SK-N-SH (cell line): ENCODE results near the gene PLAU. TPM values are rescaled to one million over a fixed set of nuclear protein-coding genes. Genes with fewer than 3 reads are reported as not detected.
"Not testable (repeated sequence)": the region's sequence is repeated elsewhere in the genome, so short reads cannot be mapped to it uniquely, and the experiment has no call there.

Experiments used
- CTCF ChIA-PET: fragments of 300-600, 350-600 bp; formaldehyde crosslinking; extraction: SDS; loops from one replicate; lab custom pipeline; 2021; lab: Yijun Ruan, JAX
- POLR2A ChIA-PET: fragments of 350-600 bp; sonication (Branson Sonifier 250); formaldehyde crosslinking; extraction: SDS; loops from one replicate; lab custom pipeline; 2020; ENCODE audit warnings: antibody characterized with exemption, inconsistent platforms; lab: Yijun Ruan, JAX
- DNase-seq: peaks from one replicate; pipeline ENCODE4 v3.0.0; 2012
- H2AFZ ChIP-seq: fragments of 200-600 bp; sonication (generic); 2 replicates; pipeline ENCODE4 v1.8.1; 2016; ENCODE audit warnings: antibody characterized with exemption, mild to moderate bottlenecking, low read depth
- H3F3A ChIP-seq: fragments of 200-600 bp; sonication (generic); replicated peaks from 2 replicates; pipeline ENCODE3; 2016; ENCODE audit warnings: antibody characterized with exemption, mild to moderate bottlenecking; ENCODE audit not compliant: insufficient read depth
- H3K27ac ChIP-seq, 2 experiments: fragments of 200-500 bp in 1 of 2; fragments of 200-600 bp in 1 of 2; sonication (Bioruptor generic) in 1 of 2; sonication (generic), shearing (Covaris generic) in 1 of 2; 2 replicates each; pipeline versions ENCODE4 v1.5.1 to v1.6.1; 2014 to 2016; ENCODE audit warnings: low read depth in 2 of 2, inconsistent platforms in 1 of 2, low read length in 1 of 2, mild to moderate bottlenecking in 1 of 2, mixed read lengths in 1 of 2
- H3K27me3 ChIP-seq: fragments of 200-600 bp; sonication (generic), shearing (Covaris generic); 2 replicates; pipeline ENCODE4 v1.6.1; 2016; ENCODE audit warnings: mixed run types; ENCODE audit not compliant: insufficient read depth
- H3K36me3 ChIP-seq, 2 experiments: fragments of 200-500 bp in 1 of 2; fragments of 200-600 bp in 1 of 2; sonication (Bioruptor generic) in 1 of 2; sonication (generic) in 1 of 2; replicated peaks in 1 of 2; 2 replicates each; pipeline versions ENCODE3 to v1.5.1; 2014 to 2016; ENCODE audit warnings: low read length in 1 of 2, mild to moderate bottlenecking in 1 of 2; ENCODE audit not compliant: insufficient read depth in 2 of 2, control insufficient read depth in 1 of 2
- H3K4me1 ChIP-seq, 2 experiments: fragments of 200-500 bp in 1 of 2; fragments of 200-600 bp in 1 of 2; sonication (Bioruptor generic) in 1 of 2; sonication (generic), shearing (Covaris generic) in 1 of 2; 2 replicates each; pipeline versions ENCODE4 v1.5.1 to v1.6.1; 2014 to 2016; ENCODE audit warnings: low read depth in 1 of 2, low read length in 1 of 2, mixed run types in 1 of 2; ENCODE audit not compliant: insufficient read depth in 2 of 2, control insufficient read depth in 1 of 2
- H3K4me2 ChIP-seq: fragments of 200-600 bp; sonication (generic), shearing (Covaris generic); 2 replicates; pipeline ENCODE4 v1.6.1; 2017; ENCODE audit warnings: mixed run types
- H3K4me3 ChIP-seq, 2 experiments: fragments of 200-500 bp in 1 of 2; fragments of 200-600 bp in 1 of 2; sonication (Bioruptor generic) in 1 of 2; sonication (generic), shearing (Covaris generic) in 1 of 2; 2 replicates each; pipeline versions ENCODE4 v1.5.1 to v1.8.1; 2014 to 2016; ENCODE audit warnings: low read depth in 2 of 2, inconsistent platforms in 1 of 2, low read length in 1 of 2, mild to moderate bottlenecking in 1 of 2, mixed read lengths in 1 of 2, moderate library complexity in 1 of 2
- H3K79me2 ChIP-seq: fragments of 200-600 bp; sonication (generic); 2 replicates; pipeline ENCODE4 v1.8.1; 2017; ENCODE audit warnings: mild to moderate bottlenecking; ENCODE audit not compliant: insufficient read depth
- H3K9ac ChIP-seq: fragments of 200-600 bp; sonication (generic); 2 replicates; pipeline ENCODE4 v1.6.1; 2017; ENCODE audit warnings: mixed run types
- H3K9me2 ChIP-seq: fragments of 200-600 bp; sonication (generic); 2 replicates; pipeline ENCODE4 v1.6.1; 2017; ENCODE audit warnings: mixed run types
- H3K9me3 ChIP-seq: fragments of 200-600 bp; sonication (generic); 2 replicates; pipeline ENCODE4 v1.6.1; 2017; ENCODE audit warnings: mixed run types, mild to moderate bottlenecking, moderate library complexity
- H4K20me1 ChIP-seq: fragments of 200-600 bp; sonication (generic); 2 replicates; pipeline ENCODE4 v1.6.1; 2017; ENCODE audit warnings: mild to moderate bottlenecking, mixed run types; ENCODE audit not compliant: insufficient read depth
- GABPA ChIP-seq: IDR thresholded peaks from 2 replicates; pipeline ENCODE4 v1.4.0; 2012; ENCODE audit warnings: low read depth, mild to moderate bottlenecking
- JUND ChIP-seq: IDR thresholded peaks from 2 replicates; pipeline ENCODE4 v1.4.0; 2012
- MAX ChIP-seq: IDR thresholded peaks from 2 replicates; pipeline ENCODE4 v1.4.0; 2012; ENCODE audit warnings: low read depth
- MXI1 ChIP-seq: IDR thresholded peaks from 2 replicates; pipeline ENCODE4 v1.6.1; 2012; ENCODE audit warnings: mild to moderate bottlenecking, low read depth, low read length, improper control_type of control experiment
- POLR2AphosphoS5 ChIP-seq: IDR thresholded peaks from 2 replicates; pipeline ENCODE4 v1.6.1; 2012; ENCODE audit warnings: low read depth, low read length
- RAD21 ChIP-seq: IDR thresholded peaks from 2 replicates; pipeline ENCODE4 v1.6.1; 2012; ENCODE audit warnings: mild to moderate bottlenecking, low read length
- REST ChIP-seq: IDR thresholded peaks from 2 replicates; pipeline ENCODE4 v1.6.1; 2012; ENCODE audit warnings: mild to moderate bottlenecking, low read depth, low read length, moderate library complexity
- TEAD4 ChIP-seq: IDR thresholded peaks from 2 replicates; pipeline ENCODE4 v1.4.0; 2012; ENCODE audit warnings: mild to moderate bottlenecking, borderline replicate concordance; ENCODE audit not compliant: insufficient read depth
- USF2 ChIP-seq: fragments of 150-350 bp; IDR thresholded peaks from 2 replicates; pipeline ENCODE4 v1.6.1; 2017; ENCODE audit warnings: antibody characterized with exemption, low read length, low read depth, borderline replicate concordance
- YY1 ChIP-seq: IDR thresholded peaks from 2 replicates; pipeline ENCODE4 v1.4.0; 2012; ENCODE audit warnings: low read depth, mild to moderate bottlenecking
- WGBS: methylation state at CpG from one replicate; pipeline ENCODE4 v1.1.6; 2017; ENCODE audit warnings: low lambda C conversion rate; 5-methylcytosine and 5-hydroxymethylcytosine counted together
- polyA plus RNA-seq, 3 experiments: library from polyadenylated mRNA; depleted of rRNA; stranded (reverse); fragments of >200 nt; gene quantifications; 2 replicates each; pipeline ENCODE4 v1.2.3, GENCODE V29; 2012

The PLAU gene
- polyA plus RNA-seq, 1 of the 3 experiments (the other 2 are of a cell fraction): 200 TPM

- H3K79me2 ChIP-seq: no peaks in the 10 kb centered on the region
- DNase-seq: no peak
- H3K4me2 ChIP-seq: no peak overlapping the region
- no peak overlapping the region for H2AFZ ChIP-seq
- no peak for TF ChIP-seq GABPA
- TF ChIP-seq MXI1: no peak
- TF ChIP-seq USF2: no peak
- no peak for TF ChIP-seq POLR2AphosphoS5
- TF ChIP-seq JUND: no peak
- TF ChIP-seq, all 33 proteins: peak for 0
- 91% methylated on average over 6 of the region's 6 CpGs for WGBS
- H3K9me2 ChIP-seq: no peaks in the 10 kb centered on the region
- CTCF ChIA-PET: interaction anchor here (1.6 kb wide), 1 partner anchor 121 kb away, joined by 5 read pairs; no protein-coding TSS in a partner anchor
- H3K9ac ChIP-seq: no peak overlapping the region
- peaks cover 2 to 12% of the 10 kb centered on the region in 2 experiments; a peak in 2 of 4 replicates for H3K4me1 ChIP-seq
- H4K20me1 ChIP-seq: no peaks in the 10 kb centered on the region
- H3K36me3 ChIP-seq: no peaks in the 10 kb centered on the region
- no peaks in the 10 kb centered on the region for H3K9me3 ChIP-seq
- no peaks in the 10 kb centered on the region for H3K27me3 ChIP-seq
- no peak overlapping the region for H3K4me3 ChIP-seq
- peaks cover 20% of the 10 kb centered on the region for H3F3A ChIP-seq
- H3K27ac ChIP-seq: no peak overlapping the region
- POLR2A ChIA-PET: no interaction called here
Measured at GRCh38 chr10:73959484-73960243, 48.7 kb downstream of the PLAU start.

GRCh38 chr10:73962386-73962785 is 51.5 kb downstream of the PLAU start:
- Histone ChIP-seq H3K4me1 (peaks cover 0 to 19% of the 10 kb centered on the region in 2 experiments; a peak in 2 of 4 replicates), H3K4me3 (no peak overlapping the region), H3K9me3 (no peaks in the 10 kb centered on the region), H2AFZ (no peak overlapping the region), H3K36me3 (no peaks in the 10 kb centered on the region), H3K9ac (no peak overlapping the region), H4K20me1 (no peaks in the 10 kb centered on the region), H3K27ac (no peak overlapping the region), H3K9me2 (no peaks in the 10 kb centered on the region), H3F3A (peaks cover 28% of the 10 kb centered on the region), H3K27me3 (no peaks in the 10 kb centered on the region), H3K4me2 (no peak overlapping the region), H3K79me2 (no peaks in the 10 kb centered on the region)
- DNase-seq: no peak
- CTCF ChIA-PET: interaction anchor here (0.7 to 1.9 kb wide), 3 partner anchors 22 to 281 kb away, joined by 3 to 8 read pairs (median 5); no protein-coding TSS in a partner anchor
- TF ChIP-seq MAX: no peak
- TF ChIP-seq TEAD4: no peak
- no peak for TF ChIP-seq YY1
- no peak for TF ChIP-seq RAD21
- no peak for TF ChIP-seq REST
- 100% methylated on average over 2 of the region's 2 CpGs for WGBS
- POLR2A ChIA-PET: no interaction called here

GRCh38 chr10:73963533-73963932 is 52.6 kb downstream of the PLAU start:
- H3K36me3 ChIP-seq, H3K79me2 ChIP-seq, H3K27me3 ChIP-seq, H3K4me2 ChIP-seq, H3K4me3 ChIP-seq, H2AFZ ChIP-seq, H3K9me2 ChIP-seq, H3K27ac ChIP-seq, H3K9me3 ChIP-seq, POLR2A ChIA-PET, DNase-seq, H4K20me1 ChIP-seq, H3K9ac ChIP-seq: not testable (repeated sequence)
- Histone ChIP-seq H3K4me1 (peaks cover 0 to 27% of the 10 kb centered on the region in 2 experiments; a peak in 2 of 4 replicates), H3F3A (peaks cover 28% of the 10 kb centered on the region)
- WGBS: over 99% methylated on average over 12 of the region's 12 CpGs
- CTCF ChIA-PET: interaction anchor here (1.1 kb wide), 1 partner anchor 23 kb away, joined by 4 read pairs; no protein-coding TSS in a partner anchor
